GM21390 (cell line): Measurements from ENCODE around the gene ITGAX.

ENCODE experiments used
- ATAC-seq: cut with Tn5 transposase; IDR thresholded peaks from one replicate; pipeline ENCODE4 v1.9.1; 2021; ENCODE audit not compliant: unreplicated experiment

Gene ITGAX

DNA sequence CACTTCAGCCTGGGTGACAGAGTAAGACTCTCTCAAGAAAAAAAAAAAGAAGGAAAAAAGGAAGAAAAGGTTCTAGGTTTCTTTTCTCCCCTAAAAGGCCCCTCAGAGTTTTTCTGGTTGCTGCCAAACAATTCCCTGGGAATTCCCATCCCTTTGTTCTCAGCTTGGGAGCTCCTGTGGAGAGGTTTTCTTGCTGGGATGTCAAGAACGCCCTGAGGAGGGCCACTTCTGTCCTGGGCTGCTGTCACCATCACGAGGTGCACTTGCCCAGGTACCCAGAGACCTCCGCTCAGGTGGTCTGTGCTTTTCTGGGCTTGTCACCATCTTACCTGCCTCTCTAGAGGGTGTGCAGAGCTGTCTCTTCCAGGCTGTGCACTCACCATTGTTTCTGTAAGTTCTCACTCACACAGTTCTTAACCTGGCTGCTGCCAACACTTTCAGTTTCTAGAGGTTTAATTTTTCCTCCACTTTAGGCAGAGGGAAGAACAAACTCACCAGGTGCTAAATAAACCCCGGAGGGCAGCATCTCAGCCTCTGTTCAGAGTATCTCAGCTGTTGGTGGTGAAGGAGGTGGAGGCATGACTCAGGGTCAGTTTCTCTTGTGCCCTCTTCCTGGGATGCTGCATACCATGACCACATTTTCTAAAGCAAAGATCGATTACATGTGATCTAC, 75.5 kb downstream of the ITGAX start:
- no peak for ATAC-seq
